Uterus (tissue), 2 donors: ENCODE measurements around the gene GRM1.

ENCODE experiments used
- POLR2A ChIP-seq, 2 donors: fragments of 450-650 bp; IDR thresholded peaks; one replicate each; pipeline ENCODE4 v1.6.1; 2016; ENCODE audit warnings: antibody characterized with exemption in 2 of 2, mild to moderate bottlenecking in 1 of 2, moderate library complexity in 1 of 2
- TF ChIP-seq, protein P1 (sequence below), 4 experiments: fragments of 200-600 bp in 2 of 4; fragments of 450-650 bp in 2 of 4; sonication (generic) in 2 of 4; IDR thresholded peaks; one replicate each; pipeline ENCODE4 v1.5.1; 2016 to 2019; ENCODE audit warnings: antibody characterized with exemption in 4 of 4, mild to moderate bottlenecking in 2 of 4, moderate library complexity in 1 of 4

DNA sequence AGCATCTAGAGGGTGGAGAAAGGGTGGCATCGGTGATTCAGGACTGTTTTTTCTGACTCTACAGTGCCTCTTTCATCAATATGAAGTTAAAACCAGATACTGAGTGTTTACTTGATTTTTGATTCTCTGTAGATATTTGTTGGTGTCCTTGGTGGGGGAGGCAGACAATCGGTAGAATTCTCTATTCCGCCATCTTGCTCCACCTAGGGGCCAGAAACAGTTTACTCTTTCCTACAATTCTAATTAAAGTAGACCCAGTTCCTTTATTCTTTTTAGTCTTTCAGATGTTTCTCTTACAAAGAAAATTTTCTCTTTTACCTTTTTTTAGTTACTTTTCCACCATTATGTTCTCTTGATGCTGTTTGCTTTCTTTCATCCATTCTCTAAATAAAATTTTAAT lies 352.6 kb downstream of the GRM1 start:
- TF ChIP-seq, protein P1, sequence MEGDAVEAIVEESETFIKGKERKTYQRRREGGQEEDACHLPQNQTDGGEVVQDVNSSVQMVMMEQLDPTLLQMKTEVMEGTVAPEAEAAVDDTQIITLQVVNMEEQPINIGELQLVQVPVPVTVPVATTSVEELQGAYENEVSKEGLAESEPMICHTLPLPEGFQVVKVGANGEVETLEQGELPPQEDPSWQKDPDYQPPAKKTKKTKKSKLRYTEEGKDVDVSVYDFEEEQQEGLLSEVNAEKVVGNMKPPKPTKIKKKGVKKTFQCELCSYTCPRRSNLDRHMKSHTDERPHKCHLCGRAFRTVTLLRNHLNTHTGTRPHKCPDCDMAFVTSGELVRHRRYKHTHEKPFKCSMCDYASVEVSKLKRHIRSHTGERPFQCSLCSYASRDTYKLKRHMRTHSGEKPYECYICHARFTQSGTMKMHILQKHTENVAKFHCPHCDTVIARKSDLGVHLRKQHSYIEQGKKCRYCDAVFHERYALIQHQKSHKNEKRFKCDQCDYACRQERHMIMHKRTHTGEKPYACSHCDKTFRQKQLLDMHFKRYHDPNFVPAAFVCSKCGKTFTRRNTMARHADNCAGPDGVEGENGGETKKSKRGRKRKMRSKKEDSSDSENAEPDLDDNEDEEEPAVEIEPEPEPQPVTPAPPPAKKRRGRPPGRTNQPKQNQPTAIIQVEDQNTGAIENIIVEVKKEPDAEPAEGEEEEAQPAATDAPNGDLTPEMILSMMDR (IDR thresholded peaks at IDR 0.05): no peak
- no peak for TF ChIP-seq POLR2A (IDR thresholded peaks at IDR 0.05)
